GM21390 (cell line): ENCODE results near the gene CYP46A1.

Source experiments
- ATAC-seq: cut with Tn5 transposase; IDR thresholded peaks from one replicate; pipeline ENCODE4 v1.9.1; 2021; ENCODE audit not compliant: unreplicated experiment

Gene CYP46A1

DNA sequence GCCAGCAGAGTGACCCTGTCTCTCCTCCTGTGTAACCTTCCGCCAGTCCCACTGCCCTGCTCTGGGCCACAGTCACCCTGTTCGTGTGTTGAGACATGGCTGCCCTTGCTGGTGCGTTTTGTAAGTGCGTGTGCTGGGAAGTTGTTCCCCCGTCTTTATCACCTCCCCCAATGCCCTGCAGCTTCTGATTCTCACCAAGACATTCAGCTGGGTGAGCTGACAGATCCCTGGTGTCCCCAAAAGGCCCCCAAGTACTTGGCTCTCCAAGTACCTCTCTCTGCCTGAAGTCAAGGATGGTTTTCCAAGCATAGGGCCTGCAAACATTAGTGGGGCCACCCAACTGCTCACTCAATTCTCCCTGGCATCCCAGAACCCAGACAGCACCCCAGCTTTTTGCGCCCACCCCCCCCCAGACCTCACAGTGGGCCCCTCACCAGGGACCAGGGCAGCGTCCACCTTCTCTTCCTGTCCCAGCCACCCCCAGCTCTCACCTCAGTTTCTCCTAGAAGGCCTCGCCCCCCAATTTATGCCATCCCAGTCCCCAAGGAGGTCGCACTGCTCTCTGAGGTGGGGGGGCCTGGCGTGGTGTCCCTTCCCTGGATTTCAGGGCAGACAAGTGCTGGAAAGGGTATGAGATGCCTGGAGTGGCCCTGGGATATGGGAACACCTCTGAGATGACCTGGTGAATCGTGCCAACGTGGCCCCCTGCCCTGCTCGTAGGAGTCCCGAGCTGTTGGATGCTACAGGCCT is 57.3 kb downstream of the CYP46A1 start:
- ATAC-seq, result no peak

- no peak for ATAC-seq
Measured at GRCh38 chr14:99742074-99742473, 58.0 kb downstream of the CYP46A1 start.

GRCh38 chr14:99742509-99743487 is 58.7 kb downstream of the CYP46A1 start:
- no peak for ATAC-seq

DNA sequence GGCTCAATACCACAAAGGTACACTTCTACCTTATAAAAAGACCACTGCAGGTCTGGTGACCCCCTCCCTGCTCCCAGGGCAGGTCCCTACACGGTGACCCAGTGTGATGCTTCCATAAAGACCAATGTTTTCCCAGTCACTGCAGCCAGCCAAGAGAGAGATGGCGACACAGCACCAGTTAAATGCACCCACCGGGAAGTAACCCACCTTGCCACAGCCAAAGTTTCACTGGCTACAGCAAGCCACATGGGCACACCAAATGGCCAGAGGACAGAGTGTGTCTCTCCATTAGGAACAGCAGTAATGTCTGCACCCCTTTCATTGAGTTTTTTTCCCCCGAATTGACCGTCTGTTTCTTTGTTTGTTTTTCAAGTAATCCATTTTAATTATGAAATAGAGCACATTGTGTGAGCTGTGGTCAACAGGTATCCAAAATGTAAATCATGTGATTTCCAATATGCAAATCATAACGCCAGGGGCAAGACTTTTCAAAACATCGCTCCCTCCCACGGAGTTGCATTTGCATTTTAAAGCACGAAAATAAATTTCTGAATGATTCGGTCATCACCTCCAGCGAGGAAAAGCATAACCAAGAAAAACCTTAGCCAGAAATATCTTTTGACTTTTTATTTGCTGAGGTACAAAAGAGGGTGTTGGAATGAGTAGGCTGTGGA is 60.2 kb downstream of the CYP46A1 start:
- no peak for ATAC-seq

DNA sequence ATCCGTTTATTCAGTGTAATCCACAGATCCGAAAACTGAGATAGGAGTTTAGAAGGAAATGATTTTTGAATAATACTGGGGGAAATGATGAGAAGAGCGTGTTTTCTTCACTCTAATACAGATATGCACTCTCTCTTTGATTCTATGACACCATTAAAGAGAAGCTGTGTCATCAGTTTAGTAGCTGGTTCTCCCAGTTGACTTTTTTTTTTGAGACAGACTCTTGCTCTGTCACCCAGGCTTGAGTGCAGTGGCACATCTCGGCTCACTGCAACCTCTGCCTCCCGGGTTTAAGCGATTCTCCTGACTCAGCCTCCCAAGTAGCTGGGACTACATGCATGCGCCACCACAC is 60.8 kb downstream of the CYP46A1 start:
- no peak for ATAC-seq

DNA sequence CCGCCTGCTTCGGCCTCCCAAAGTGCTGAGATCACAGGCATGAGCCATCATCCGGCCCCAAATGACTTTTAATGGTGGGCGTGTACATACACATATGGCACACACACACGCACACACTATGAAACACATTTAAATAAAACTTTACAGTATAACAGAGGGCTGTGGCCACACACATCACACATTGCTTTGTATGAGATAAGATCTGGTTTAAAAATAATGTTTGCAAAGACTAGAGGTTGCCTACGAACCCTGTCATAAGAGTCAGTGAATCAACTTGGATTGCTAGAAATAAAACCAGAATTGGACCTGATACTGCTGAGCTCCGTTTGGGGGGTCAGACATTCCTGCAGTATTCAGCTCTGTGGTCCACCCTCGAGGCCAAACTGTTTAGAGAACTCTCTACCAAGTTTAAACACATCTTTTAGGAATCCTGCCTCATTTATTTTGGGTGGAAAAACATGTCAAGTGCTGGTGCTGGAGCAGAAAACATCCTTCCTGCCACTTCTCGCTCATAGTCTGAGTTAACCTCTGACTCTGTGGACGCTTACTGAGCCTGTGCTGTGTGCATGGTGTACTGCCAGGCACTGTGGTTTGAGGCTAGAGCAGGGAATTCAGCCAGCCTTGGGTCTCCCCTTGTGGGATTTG is 61.3 kb downstream of the CYP46A1 start:
- no peak for ATAC-seq

GRCh38 chr14:99747167-99747566 is 63.1 kb downstream of the CYP46A1 start:
- no peak for ATAC-seq

GRCh38 chr14:99747582-99748330 is 63.7 kb downstream of the CYP46A1 start:
- ATAC-seq, result no peak

- no peak for ATAC-seq
Measured at GRCh38 chr14:99748529-99748928, 64.4 kb downstream of the CYP46A1 start.

DNA sequence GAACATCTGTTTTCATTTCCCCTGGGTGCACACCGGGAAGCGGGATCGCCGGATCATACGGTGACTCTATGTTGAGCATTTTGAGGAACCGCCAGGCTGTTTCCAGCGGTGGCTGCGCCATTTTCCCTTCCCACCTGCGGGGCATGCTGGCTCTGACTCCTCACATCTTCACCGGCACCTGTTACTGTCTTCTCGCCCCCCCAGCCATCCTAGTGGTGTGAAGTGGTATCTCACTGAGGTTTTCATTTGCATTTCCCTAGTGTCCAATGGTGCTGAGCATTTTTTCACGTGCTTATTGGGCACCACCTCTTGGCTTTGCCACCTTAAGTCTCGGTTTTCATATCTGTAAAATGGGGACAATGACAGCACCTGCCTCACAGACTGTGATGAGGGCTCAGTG is 65.0 kb downstream of the CYP46A1 start:
- no peak for ATAC-seq

GRCh38 chr14:99749763-99750715 is 65.9 kb downstream of the CYP46A1 start:
- no peak for ATAC-seq

DNA sequence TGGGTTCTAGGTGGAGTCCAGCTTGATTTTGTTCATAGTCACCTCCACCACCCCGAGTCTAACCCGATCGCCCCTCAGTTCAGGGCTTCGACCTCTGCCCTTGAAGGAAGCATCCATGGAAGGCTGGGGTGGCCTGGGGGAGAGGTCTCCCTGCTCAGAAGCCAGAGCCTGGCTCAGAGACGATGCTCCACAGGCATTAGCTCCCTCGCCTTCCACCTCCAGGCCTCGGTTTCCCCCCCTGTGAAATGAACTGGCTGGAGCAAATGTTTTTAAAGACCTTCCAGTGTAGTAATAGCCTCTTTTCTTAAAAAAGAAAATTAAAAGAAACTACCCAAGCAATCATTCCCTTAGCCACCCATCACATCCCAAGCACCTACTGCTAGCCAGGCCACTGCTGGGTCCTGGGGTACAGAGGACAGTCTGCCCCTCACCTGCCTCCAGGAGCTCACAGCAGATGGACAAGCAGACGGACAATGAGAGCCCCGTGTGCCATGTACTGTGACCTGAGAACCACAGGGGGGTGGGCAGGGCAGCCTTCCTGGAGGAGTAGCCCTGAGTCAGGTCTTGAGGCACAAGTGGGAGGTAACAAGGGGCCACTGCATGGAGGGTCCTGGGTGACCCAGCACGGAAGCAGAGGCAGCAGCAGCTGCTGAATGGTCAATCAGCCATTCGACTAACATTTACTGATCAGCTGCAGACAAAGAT is 66.8 kb downstream of the CYP46A1 start:
- no peak for ATAC-seq

- no peak for ATAC-seq
Measured at GRCh38 chr14:99751539-99752485, 67.7 kb downstream of the CYP46A1 start.

DNA sequence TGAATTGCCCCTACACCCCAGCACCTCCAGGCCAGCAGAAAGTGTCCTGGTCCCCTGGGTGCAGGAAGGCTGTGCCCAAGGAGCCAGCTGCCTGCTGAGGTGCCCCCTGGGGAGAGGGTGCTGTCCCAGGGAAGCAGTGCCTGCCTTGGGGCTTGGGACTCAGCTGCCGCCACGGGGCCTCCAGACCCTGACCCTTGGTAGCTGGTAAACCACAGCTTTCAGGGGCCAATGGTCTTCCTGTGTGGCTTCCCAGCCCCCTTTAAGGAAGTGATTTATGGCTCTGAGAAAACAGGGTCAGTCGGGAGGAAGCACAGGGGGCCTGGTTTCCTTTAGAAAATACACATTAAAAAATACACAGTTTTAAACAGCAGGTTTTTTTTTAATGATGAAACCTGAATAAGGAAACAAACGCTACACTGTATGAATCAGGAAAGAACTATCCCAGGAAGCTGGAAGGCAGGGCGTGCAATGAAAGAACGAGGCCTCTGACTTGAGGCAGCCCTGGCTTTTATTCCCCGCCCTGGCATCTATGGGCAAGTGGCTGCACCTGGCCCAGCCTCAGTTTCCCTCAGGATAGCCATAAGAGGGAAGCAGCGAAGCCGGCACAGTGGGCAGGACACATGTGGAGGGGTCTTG is 68.5 kb downstream of the CYP46A1 start:
- ATAC-seq, result no peak

GRCh38 chr14:99753225-99754140 is 69.4 kb downstream of the CYP46A1 start:
- ATAC-seq, result no peak
